Natural killer cell treated with Interleukin-12 subunit alpha and Interleukin-12 subunit beta and Interleukin-15 and Interleukin-18, amount 100 ng/mL, for 72 hours (primary cell): ENCODE data around the gene FAM184B. TPM values are rescaled to one million over a fixed set of nuclear protein-coding genes. Genes with fewer than 3 reads are reported as not detected.
A peak's percentile ranks its signal among the peaks of the same experiment; 100 is the strongest.
"Not testable (repeated sequence)": the region's sequence is repeated elsewhere in the genome, so short reads cannot be mapped to it uniquely, and the experiment has no call there.

Experiments used
- ATAC-seq, 2 donors: fragments of 150-1000 bp; cut with Tn5 transposase in 1 of 2; sonication (Bioruptor Pico), chemical (Tn5 transposase) in 1 of 2; 2 replicates each; pipeline ENCODE4 v1.10.0; 2021
- DNase-seq: peaks from one replicate; pipeline ENCODE4 v3.0.0; 2022; ENCODE audit warnings: low spot score
- H3K27ac Mint-ChIP-seq, 2 donors: 1 replicate in 1 of 2; 2 replicates in 1 of 2; pipeline ENCODE4 v1.8.0; 2022; ENCODE audit warnings: mixed read lengths in 2 of 2, mild to moderate bottlenecking in 1 of 2, moderate library complexity in 1 of 2
- H3K27me3 Mint-ChIP-seq, 2 donors: 1 replicate in 1 of 2; 2 replicates in 1 of 2; pipeline ENCODE4 v1.8.0; 2022; ENCODE audit warnings: mixed read lengths in 2 of 2
- H3K36me3 Mint-ChIP-seq: one replicate; pipeline ENCODE4 v1.8.0; 2022; ENCODE audit warnings: mixed read lengths
- H3K4me1 Mint-ChIP-seq, 2 donors: 1 replicate in 1 of 2; 2 replicates in 1 of 2; pipeline ENCODE4 v1.8.0; 2022; ENCODE audit warnings: low read depth in 2 of 2, mixed read lengths in 2 of 2, mild to moderate bottlenecking in 1 of 2
- H3K4me3 Mint-ChIP-seq: one replicate; pipeline ENCODE4 v1.8.0; 2022; ENCODE audit warnings: mixed read lengths
- H3K9me3 Mint-ChIP-seq: 2 replicates; pipeline ENCODE4 v1.8.0; 2022; ENCODE audit warnings: mixed read lengths
- total RNA-seq, 2 donors: library from RNA; stranded (reverse); gene quantifications; one replicate each; pipeline ENCODE4 v1.2.3, GENCODE V29; 2022

The FAM184B gene
- total RNA-seq, 2 donors from 2014 or later, result not detected

- Mint-ChIP-seq H3K4me3 (no peak overlapping the region), H3K27me3 (peaks cover 2 to 31% of the 10 kb centered on the region in 2 donors), H3K4me1 (no peaks in the 10 kb centered on the region), H3K9me3 (peaks cover 6% of the 10 kb centered on the region), H3K27ac (no peak overlapping the region), H3K36me3 (peaks cover 9% of the 10 kb centered on the region)
- DNase-seq (no peak), ATAC-seq (peak in 1 of 2 donors; percentile 24)
Observed at GRCh38 chr4:17701882-17702281, 79.5 kb downstream of the FAM184B start.

DNA sequence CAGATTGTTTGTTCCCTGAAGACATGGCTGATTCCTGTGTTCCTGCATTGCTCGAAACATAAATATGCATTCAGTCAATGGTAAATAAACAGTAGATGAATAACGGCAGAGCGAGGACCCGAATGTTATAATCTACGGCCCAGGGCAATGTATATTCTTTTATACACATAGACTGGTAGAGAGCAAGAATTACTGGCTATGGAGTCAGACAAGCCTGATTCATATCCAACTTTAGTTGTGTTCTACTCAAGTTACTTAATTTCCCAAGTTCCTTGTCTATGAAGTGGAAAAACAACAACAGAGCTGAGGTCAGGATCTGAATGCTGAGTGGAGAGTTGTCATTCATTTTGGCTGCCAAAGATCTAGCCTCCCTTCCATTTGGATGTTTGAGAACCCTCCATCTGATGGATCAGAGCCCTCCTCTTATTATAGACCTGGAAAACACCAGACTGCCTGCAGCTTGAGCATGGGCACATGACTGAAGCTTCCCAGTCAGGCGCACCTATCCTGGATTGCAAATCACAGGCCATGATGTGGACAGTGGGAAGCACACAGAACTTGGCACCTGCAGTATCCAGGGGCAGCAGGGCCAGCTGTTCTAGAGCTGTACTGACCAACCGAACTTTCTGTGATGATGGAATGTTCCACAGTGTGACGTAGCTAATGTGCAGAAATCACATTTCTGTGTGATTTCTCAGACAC is 80.1 kb downstream of the FAM184B start:
- Mint-ChIP-seq H3K27ac (no peak overlapping the region), H3K36me3 (peaks cover 9% of the 10 kb centered on the region), H3K4me1 (no peaks in the 10 kb centered on the region), H3K4me3 (no peak overlapping the region), H3K27me3 (peaks cover 4 to 37% of the 10 kb centered on the region in 2 donors), H3K9me3 (peaks cover 6% of the 10 kb centered on the region)
- DNase-seq (no peak), ATAC-seq (peak in 1 of 2 donors; percentile 36)

DNA sequence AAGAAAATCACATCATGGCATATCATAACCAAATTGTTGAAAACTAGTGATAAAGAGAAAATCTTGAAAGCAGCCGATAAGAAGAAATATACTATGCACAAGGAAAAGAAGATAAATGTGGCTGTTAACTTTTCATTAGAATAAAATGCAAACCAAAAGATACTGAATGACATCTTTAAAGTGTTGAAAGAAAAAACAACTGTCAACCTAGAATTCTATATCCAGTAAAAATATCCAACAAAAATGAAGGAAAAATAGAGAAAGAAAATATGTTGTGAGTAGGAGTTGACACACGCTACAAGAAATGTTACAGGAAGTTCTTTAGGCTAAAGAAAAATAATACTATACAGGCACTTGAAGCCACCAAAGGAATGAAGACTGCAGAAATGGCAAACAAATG is 82.0 kb downstream of the FAM184B start:
- no peak for ATAC-seq
- no peak for DNase-seq
- peaks cover 9 to 54% of the 10 kb centered on the region in 2 donors for H3K27me3 Mint-ChIP-seq
- no peak overlapping the region for H3K27ac Mint-ChIP-seq
- H3K4me1 Mint-ChIP-seq, result no peaks in the 10 kb centered on the region
- H3K9me3 Mint-ChIP-seq, result peaks cover 6% of the 10 kb centered on the region
- H3K36me3 Mint-ChIP-seq, result peaks cover 9% of the 10 kb centered on the region
- H3K4me3 Mint-ChIP-seq, result no peak overlapping the region

- Mint-ChIP-seq H3K9me3 (peaks cover 6% of the 10 kb centered on the region), H3K36me3 (peaks cover 9% of the 10 kb centered on the region), H3K27me3 (peaks cover 11 to 56% of the 10 kb centered on the region in 2 donors), H3K4me3 (no peak overlapping the region), H3K4me1 (no peaks in the 10 kb centered on the region), H3K27ac (no peak overlapping the region)
- DNase-seq (no peak), ATAC-seq (no peak)
Observed at GRCh38 chr4:17698116-17698515, 83.3 kb downstream of the FAM184B start.

GRCh38 chr4:17695341-17695740 is 86.1 kb downstream of the FAM184B start:
- Mint-ChIP-seq H3K4me3 (no peak overlapping the region), H3K27me3 (peaks cover 15 to 54% of the 10 kb centered on the region in 2 donors), H3K9me3 (peaks cover 6% of the 10 kb centered on the region), H3K4me1 (no peaks in the 10 kb centered on the region), H3K27ac (no peak overlapping the region), H3K36me3 (peaks cover 9% of the 10 kb centered on the region)
- ATAC-seq (peak in 1 of 2 donors; percentile 52), DNase-seq (no peak)

- peaks cover 15 to 47% of the 10 kb centered on the region in 2 donors for H3K27me3 Mint-ChIP-seq
- no peak overlapping the region for H3K4me3 Mint-ChIP-seq
- H3K4me1 Mint-ChIP-seq, result no peaks in the 10 kb centered on the region
- DNase-seq, result no peak
- ATAC-seq, result no peak
- H3K9me3 Mint-ChIP-seq, result peaks cover 6% of the 10 kb centered on the region
- peaks cover 9% of the 10 kb centered on the region for H3K36me3 Mint-ChIP-seq
- H3K27ac Mint-ChIP-seq, result no peak overlapping the region
Observed at GRCh38 chr4:17694552-17694951, 86.9 kb downstream of the FAM184B start.

DNA sequence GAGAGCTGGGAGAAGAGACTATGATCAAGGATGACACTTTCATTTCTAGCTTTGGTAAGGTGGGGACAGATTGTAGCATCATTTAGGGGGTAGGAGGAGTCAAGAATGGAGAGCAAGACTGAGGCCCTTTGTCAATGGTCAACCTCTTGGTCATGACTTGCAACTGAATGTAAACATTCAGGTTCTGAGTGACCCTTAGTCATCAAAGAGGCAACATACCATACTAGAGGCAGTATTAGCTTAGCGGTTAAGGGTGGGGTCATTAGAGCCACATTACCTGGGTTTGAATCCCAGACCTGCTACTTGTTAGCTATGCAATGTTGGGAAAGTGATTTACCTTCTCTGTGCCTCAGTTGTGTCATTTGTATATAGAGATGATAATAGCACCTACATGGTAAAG is 90.5 kb downstream of the FAM184B start:
- H3K36me3 Mint-ChIP-seq, result no peaks in the 10 kb centered on the region
- ATAC-seq (no peak), DNase-seq (no peak)
- H3K4me3 Mint-ChIP-seq, result no peak overlapping the region
- H3K4me1 Mint-ChIP-seq, result no peaks in the 10 kb centered on the region
- no peak overlapping the region for H3K27ac Mint-ChIP-seq
- H3K9me3 Mint-ChIP-seq, result no peaks in the 10 kb centered on the region
- peaks cover 11 to 15% of the 10 kb centered on the region in 2 donors for H3K27me3 Mint-ChIP-seq

GRCh38 chr4:17690135-17690534 is 91.3 kb downstream of the FAM184B start:
- no peaks in the 10 kb centered on the region for H3K4me1 Mint-ChIP-seq
- H3K27me3 Mint-ChIP-seq, result peaks cover 6 to 8% of the 10 kb centered on the region in 2 donors
- no peak for ATAC-seq
- no peaks in the 10 kb centered on the region for H3K36me3 Mint-ChIP-seq
- no peak for DNase-seq
- no peaks in the 10 kb centered on the region for H3K9me3 Mint-ChIP-seq
- H3K4me3 Mint-ChIP-seq, result no peak overlapping the region
- no peak overlapping the region for H3K27ac Mint-ChIP-seq

DNA sequence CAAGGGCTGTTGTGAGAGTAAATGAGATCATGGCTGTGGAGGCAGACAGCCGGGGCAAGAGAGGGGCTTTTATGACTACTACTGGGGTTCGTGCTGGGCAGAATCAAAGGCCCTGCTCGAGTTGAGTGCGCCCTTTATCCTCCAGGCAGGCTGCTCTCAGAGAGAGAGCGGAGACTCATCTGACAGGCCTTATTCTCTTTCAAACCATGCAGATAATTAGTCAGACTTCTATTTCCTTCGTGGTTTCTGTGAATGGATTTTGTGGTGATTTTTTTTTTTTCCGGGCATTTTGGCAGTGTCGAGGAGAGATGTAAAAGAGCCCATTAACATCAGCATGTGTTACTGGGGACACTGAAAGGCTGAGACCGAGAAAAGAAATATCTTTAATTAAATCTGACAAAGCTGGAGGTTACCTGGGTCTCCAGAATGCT is 93.4 kb downstream of the FAM184B start:
- H3K27me3 Mint-ChIP-seq, result peaks cover 4 to 6% of the 10 kb centered on the region in 2 donors
- no peak overlapping the region for H3K4me3 Mint-ChIP-seq
- ATAC-seq (no peak), DNase-seq (no peak)
- H3K9me3 Mint-ChIP-seq, result no peaks in the 10 kb centered on the region
- H3K27ac Mint-ChIP-seq, result no peak overlapping the region
- H3K4me1 Mint-ChIP-seq, result no peaks in the 10 kb centered on the region
- H3K36me3 Mint-ChIP-seq, result no peaks in the 10 kb centered on the region

DNA sequence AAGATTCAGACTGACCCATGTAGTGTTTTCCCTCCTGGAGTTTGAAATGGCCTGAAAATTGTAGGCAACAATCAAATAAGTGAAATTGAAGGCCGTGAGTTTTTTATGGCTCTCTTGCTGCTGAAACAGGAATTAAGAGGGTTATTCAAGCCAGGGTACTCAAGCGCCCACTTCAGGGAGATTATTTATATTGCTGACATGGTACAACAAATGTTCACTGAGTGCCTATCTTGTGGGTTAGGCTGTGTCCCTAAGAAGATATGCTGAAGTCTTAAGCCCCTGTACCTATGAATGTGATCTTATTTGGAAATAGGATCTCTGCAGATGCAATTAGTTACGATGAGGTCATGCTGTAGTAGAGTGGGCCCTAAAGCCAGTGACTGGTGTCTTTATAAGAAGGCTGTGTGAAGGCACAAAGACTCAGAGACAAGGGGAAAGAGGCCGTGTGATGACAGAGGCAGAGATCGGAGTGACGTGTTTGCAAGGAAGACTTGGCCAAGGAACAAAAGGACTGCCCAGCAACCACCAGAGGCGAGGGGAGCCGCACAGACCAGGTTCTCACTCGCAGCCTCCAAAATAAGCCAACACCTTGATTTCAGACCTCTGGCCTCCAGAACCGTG is 94.1 kb downstream of the FAM184B start:
- Mint-ChIP-seq H3K27ac (no peak overlapping the region), H3K4me1 (no peaks in the 10 kb centered on the region), H3K27me3 (peaks cover 4 to 6% of the 10 kb centered on the region in 2 donors), H3K36me3 (no peaks in the 10 kb centered on the region), H3K4me3 (no peak overlapping the region), H3K9me3 (no peaks in the 10 kb centered on the region)
- no peak for DNase-seq
- ATAC-seq, result no peak

DNA sequence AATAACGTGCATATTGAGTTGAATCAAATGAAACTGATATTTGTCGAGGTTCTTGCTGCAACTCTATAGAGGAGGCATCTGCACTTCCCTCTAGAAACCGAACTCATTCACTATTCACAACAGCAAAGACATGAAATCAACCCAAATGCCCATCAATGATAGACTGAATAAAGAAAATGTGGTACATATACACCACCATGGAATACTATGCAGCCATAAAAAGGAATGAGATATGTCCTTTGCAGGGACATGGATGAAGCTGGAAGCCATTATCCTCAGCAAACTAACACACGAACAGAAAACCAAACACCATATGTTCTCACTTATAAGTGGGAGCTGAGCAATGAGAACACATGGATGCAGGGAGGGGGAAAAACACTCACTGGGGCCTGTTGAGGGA is 96.8 kb downstream of the FAM184B start:
- ATAC-seq, H3K4me1 Mint-ChIP-seq, H3K4me3 Mint-ChIP-seq, DNase-seq, H3K36me3 Mint-ChIP-seq, H3K9me3 Mint-ChIP-seq, H3K27me3 Mint-ChIP-seq, H3K27ac Mint-ChIP-seq: not testable (repeated sequence)

GRCh38 chr4:17682222-17682566 is 99.2 kb downstream of the FAM184B start:
- no peaks in the 10 kb centered on the region for H3K9me3 Mint-ChIP-seq
- DNase-seq, result no peak
- no peak for ATAC-seq

DNA sequence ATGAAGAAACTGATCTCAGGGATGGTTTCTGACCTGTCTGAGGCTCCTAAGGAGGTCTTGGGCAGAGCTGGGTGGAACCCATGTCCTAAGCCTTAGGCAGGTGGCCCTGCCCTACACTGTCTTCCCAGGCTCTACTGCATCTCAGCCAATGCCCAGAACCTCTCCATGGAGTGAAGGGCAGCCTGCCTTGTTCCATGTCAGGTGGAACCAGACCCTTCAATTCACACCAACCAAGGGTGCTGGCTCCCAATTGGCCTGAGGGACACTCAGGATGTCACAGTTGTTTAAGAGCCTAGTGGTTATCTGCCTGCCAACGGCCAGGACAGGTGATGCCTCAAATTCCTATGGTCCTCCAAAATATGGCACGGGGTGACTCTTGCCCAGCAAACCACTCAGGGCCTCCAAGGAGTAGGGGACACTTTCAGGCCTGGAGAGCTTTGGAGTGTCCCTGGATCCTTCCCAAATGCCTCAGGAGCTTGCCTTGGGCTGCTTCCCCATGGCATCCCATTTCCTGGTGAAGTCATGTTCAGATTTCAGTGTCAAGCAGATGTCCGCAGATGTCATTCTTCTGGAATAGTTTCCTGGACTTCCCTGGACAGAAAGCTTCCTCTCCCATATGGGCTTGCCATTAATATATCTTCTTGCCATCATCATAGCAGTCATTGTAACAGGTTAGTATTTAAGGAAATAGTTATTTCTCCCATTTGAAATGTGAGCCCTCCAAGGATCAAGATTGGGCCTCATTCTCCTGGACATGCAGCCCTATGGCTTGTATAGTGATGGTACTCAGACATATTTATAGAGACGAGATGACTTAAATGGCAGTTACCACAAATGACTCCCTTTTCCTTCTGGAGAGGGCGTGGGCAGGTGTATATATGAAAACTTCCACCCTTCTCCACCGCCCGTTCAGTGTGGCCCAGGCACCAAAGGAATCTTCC is 99.9 kb downstream of the FAM184B start:
- ATAC-seq, result no peak
- Mint-ChIP-seq H3K9me3 (no peaks in the 10 kb centered on the region), H3K27me3 (peaks cover 13 to 30% of the 10 kb centered on the region in 2 donors), H3K36me3 (no peaks in the 10 kb centered on the region), H3K27ac (no peak overlapping the region), H3K4me3 (no peak overlapping the region), H3K4me1 (no peaks in the 10 kb centered on the region)
- DNase-seq, result no peak

More at GRCh38 chr4:17682222-17682566, 99.2 kb downstream of the FAM184B start:
- H3K27ac Mint-ChIP-seq, result no peak overlapping the region
- no peaks in the 10 kb centered on the region for H3K4me1 Mint-ChIP-seq
- H3K27me3 Mint-ChIP-seq, result peaks cover 10 to 23% of the 10 kb centered on the region in 2 donors
- no peaks in the 10 kb centered on the region for H3K36me3 Mint-ChIP-seq
- no peak overlapping the region for H3K4me3 Mint-ChIP-seq
